Glomerular visceral epithelial cell (primary cell): ENCODE results near the gene JMJD1C.
A peak's percentile ranks its signal among the peaks of the same experiment; 100 is the strongest.

Experiments
- DNase-seq: peaks from one replicate; pipeline ENCODE4 v3.0.0-alpha.2; 2016; ENCODE audit errors: extremely low spot score

JMJD1C gene

GRCh38 chr10:63481815-63482421 lies 16.1 kb upstream of the JMJD1C start:
- no peak for DNase-seq

GRCh38 chr10:63480237-63480636 lies 14.5 kb upstream of the JMJD1C start:
- no peak for DNase-seq

GRCh38 chr10:63478564-63478963 lies 12.8 kb upstream of the JMJD1C start:
- no peak for DNase-seq

- DNase-seq = no peak
Observed at GRCh38 chr10:63477927-63478326, 12.2 kb upstream of the JMJD1C start.

- DNase-seq = no peak
Observed at GRCh38 chr10:63474488-63474887, 8.7 kb upstream of the JMJD1C start.

GRCh38 chr10:63470928-63471327 lies 5.2 kb upstream of the JMJD1C start:
- DNase-seq = no peak

GRCh38 chr10:63468947-63469346 lies 3.2 kb upstream of the JMJD1C start:
- no peak for DNase-seq

GRCh38 chr10:63467841-63468240 lies 2.1 kb upstream of the JMJD1C start:
- DNase-seq = no peak

- DNase-seq = no peak
Observed at GRCh38 chr10:63466144-63466935, 563 bp upstream of the JMJD1C start.

GRCh38 chr10:63464402-63465292 lies 1.1 kb downstream of the JMJD1C start:
- peak; percentile 16 for DNase-seq

- DNase-seq = no peak
Observed at GRCh38 chr10:63462442-63462841, 3.3 kb downstream of the JMJD1C start.

GRCh38 chr10:63458177-63458576 lies 7.6 kb downstream of the JMJD1C start:
- DNase-seq = no peak

- DNase-seq = no peak
Observed at GRCh38 chr10:63457594-63457993, 8.2 kb downstream of the JMJD1C start.

- DNase-seq = peak; percentile 27
Observed at GRCh38 chr10:63456437-63457210, 9.2 kb downstream of the JMJD1C start.

GRCh38 chr10:63455507-63455906 lies 10.3 kb downstream of the JMJD1C start:
- no peak for DNase-seq

- DNase-seq = no peak
Observed at GRCh38 chr10:63454631-63455030, 11.1 kb downstream of the JMJD1C start.

GRCh38 chr10:63452524-63452923 lies 13.3 kb downstream of the JMJD1C start:
- DNase-seq = no peak

- no peak for DNase-seq
Observed at GRCh38 chr10:63446716-63447440, 18.9 kb downstream of the JMJD1C start.

GRCh38 chr10:63441404-63441803 lies 24.4 kb downstream of the JMJD1C start:
- DNase-seq = no peak

GRCh38 chr10:63439607-63440006 lies 26.2 kb downstream of the JMJD1C start:
- DNase-seq = no peak
